ENCODE measurements around the gene POLD4.

DNA sequence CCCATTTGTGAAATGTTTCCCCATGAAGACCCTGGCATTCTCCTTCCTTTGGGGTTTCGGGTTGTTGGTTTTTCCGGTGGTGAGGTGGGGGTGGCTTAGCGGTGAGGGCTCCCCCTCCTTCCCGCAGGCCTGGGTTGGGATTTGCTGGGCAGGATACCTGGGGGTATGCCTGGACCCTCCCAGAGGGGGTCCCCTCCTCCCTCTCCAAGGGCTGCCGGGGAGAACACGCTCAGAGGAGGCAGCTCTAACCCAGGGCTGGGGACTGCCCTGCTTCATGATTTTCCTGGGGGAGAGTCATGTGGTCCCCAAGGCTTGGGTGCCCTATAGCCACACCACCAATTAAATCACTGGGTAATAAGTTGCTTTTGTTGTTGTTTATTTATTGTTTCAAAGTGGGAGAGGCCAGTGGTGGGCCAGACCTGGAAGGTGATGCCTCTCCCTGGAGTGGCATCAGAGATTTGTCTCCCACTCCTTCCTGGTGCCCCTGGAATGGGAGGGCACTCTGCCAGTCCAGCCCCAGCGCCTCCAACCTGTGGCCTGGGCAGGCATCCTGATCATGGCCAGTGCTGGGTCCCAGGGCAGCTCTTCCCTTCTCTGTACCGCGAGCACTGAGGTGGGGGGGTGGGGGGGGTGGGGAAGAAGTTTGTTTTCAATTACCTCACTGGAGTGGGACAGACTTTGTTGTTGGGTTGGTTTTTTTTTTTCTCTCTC lies 21.4 kb upstream of the POLD4 start:
- TF ChIP-seq, protein P1, sequence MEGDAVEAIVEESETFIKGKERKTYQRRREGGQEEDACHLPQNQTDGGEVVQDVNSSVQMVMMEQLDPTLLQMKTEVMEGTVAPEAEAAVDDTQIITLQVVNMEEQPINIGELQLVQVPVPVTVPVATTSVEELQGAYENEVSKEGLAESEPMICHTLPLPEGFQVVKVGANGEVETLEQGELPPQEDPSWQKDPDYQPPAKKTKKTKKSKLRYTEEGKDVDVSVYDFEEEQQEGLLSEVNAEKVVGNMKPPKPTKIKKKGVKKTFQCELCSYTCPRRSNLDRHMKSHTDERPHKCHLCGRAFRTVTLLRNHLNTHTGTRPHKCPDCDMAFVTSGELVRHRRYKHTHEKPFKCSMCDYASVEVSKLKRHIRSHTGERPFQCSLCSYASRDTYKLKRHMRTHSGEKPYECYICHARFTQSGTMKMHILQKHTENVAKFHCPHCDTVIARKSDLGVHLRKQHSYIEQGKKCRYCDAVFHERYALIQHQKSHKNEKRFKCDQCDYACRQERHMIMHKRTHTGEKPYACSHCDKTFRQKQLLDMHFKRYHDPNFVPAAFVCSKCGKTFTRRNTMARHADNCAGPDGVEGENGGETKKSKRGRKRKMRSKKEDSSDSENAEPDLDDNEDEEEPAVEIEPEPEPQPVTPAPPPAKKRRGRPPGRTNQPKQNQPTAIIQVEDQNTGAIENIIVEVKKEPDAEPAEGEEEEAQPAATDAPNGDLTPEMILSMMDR (IDR thresholded peaks at IDR 0.05) = no peak
- no peak for TF ChIP-seq POLR2A (IDR thresholded peaks at IDR 0.05)
